Measurements from ENCODE around the gene LRRC53. TPM values are rescaled to one million over a fixed set of nuclear protein-coding genes. Genes with fewer than 3 reads are reported as not detected.

LRRC53 gene
- not detected in 2 replicates for total RNA-seq (2022)
- Bru-seq, nascent RNA = percentile 1 among the genes with signal in this experiment
- BruChase-seq, experiment 1, labeled RNA remaining after a 6-hour chase = percentile 5 among the genes with signal in this experiment
- not detected for BruChase-seq, experiment 2, labeled RNA remaining after a 2-hour chase
- long read RNA-seq = 0 reads

- TF ChIP-seq, protein P1, sequence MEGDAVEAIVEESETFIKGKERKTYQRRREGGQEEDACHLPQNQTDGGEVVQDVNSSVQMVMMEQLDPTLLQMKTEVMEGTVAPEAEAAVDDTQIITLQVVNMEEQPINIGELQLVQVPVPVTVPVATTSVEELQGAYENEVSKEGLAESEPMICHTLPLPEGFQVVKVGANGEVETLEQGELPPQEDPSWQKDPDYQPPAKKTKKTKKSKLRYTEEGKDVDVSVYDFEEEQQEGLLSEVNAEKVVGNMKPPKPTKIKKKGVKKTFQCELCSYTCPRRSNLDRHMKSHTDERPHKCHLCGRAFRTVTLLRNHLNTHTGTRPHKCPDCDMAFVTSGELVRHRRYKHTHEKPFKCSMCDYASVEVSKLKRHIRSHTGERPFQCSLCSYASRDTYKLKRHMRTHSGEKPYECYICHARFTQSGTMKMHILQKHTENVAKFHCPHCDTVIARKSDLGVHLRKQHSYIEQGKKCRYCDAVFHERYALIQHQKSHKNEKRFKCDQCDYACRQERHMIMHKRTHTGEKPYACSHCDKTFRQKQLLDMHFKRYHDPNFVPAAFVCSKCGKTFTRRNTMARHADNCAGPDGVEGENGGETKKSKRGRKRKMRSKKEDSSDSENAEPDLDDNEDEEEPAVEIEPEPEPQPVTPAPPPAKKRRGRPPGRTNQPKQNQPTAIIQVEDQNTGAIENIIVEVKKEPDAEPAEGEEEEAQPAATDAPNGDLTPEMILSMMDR (IDR thresholded peaks at IDR 0.05; ENCODE audit: unreplicated experiment) = no peak
- H3K9me3 Mint-ChIP-seq (ENCODE audit: low read depth, unreplicated experiment) = no peaks in the 10 kb centered on the region
- DNase-seq = no peak
- H3K4me1 Mint-ChIP-seq (ENCODE audit: low read depth, unreplicated experiment) = no peaks in the 10 kb centered on the region
- BruUV-seq (replicated peaks) = no TSS peak
- H3K36me3 Mint-ChIP-seq (ENCODE audit: insufficient read depth, unreplicated experiment) = no peaks in the 10 kb centered on the region
- H3K27ac Mint-ChIP-seq (ENCODE audit: unreplicated experiment) = no peak within 1 kb of the TSS
- CTCF ChIA-PET = no interaction called here
- H3K4me3 Mint-ChIP-seq (ENCODE audit: low read depth, unreplicated experiment) = no peak within 1 kb of the TSS
- intact Hi-C loops (cut with micrococcal nuclease; ENCODE audit: unreplicated experiment) = no loop called here
- no peaks in the 10 kb centered on the region for H3K27me3 Mint-ChIP-seq (ENCODE audit: unreplicated experiment)
Observed at GRCh38 chr1:74512170-74512915, at the start of gene LRRC53. Gene LRRC53, minus strand, starts transcription at chr1:74512611. Its CDS starts 29,262 bp downstream, at chr1:74483349.

DNA sequence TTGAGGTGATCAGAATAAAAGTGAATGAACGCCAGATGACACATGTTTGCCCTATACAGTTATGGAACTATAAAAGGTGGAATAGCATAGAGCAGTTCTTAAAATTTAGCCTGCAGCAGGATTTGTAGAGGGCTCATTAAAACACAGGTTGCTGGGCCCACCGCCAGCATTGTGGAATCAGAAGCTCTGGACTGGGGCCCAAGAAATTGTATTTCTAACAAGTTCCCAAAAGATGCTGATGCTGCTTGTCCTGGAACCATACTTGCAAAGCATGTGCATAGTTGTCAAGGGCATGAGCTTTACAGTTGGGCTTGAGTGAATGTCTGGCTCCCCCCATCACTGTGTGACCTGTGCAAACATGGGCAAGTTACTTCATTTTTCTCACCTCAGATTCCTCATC lies 37.5 kb upstream of the LRRC53 start:
- Mint-ChIP-seq H3K36me3 (ENCODE audit: insufficient read depth, unreplicated experiment) (no peaks in the 10 kb centered on the region), H3K4me3 (ENCODE audit: low read depth, unreplicated experiment) (no peak overlapping the region), H3K9me3 (ENCODE audit: low read depth, unreplicated experiment) (no peaks in the 10 kb centered on the region), H3K27me3 (ENCODE audit: unreplicated experiment) (peaks cover 39% of the 10 kb centered on the region), H3K4me1 (ENCODE audit: low read depth, unreplicated experiment) (no peaks in the 10 kb centered on the region), H3K27ac (ENCODE audit: unreplicated experiment) (no peak overlapping the region)
- CTCF ChIA-PET = no interaction called here
- intact Hi-C loops (cut with micrococcal nuclease; ENCODE audit: unreplicated experiment) = no loop called here
- BruUV-seq (replicated peaks) = no TSS peak
- no peak for DNase-seq
- TF ChIP-seq, protein P1 (IDR thresholded peaks at IDR 0.05; ENCODE audit: unreplicated experiment) = no peak

GRCh38 chr1:74548961-74549750 lies 36.7 kb upstream of the LRRC53 start:
- DNase-seq = no peak
- no peaks in the 10 kb centered on the region for H3K4me1 Mint-ChIP-seq (ENCODE audit: low read depth, unreplicated experiment)
- TF ChIP-seq, protein P1 (IDR thresholded peaks at IDR 0.05; ENCODE audit: unreplicated experiment) = no peak
- no peak overlapping the region for H3K27ac Mint-ChIP-seq (ENCODE audit: unreplicated experiment)
- no peaks in the 10 kb centered on the region for H3K36me3 Mint-ChIP-seq (ENCODE audit: insufficient read depth, unreplicated experiment)
- CTCF ChIA-PET = no interaction called here
- H3K9me3 Mint-ChIP-seq (ENCODE audit: low read depth, unreplicated experiment) = no peaks in the 10 kb centered on the region
- peaks cover 39% of the 10 kb centered on the region for H3K27me3 Mint-ChIP-seq (ENCODE audit: unreplicated experiment)
- no TSS peak for BruUV-seq (replicated peaks)
- intact Hi-C loops (cut with micrococcal nuclease; ENCODE audit: unreplicated experiment) = no loop called here
- H3K4me3 Mint-ChIP-seq (ENCODE audit: low read depth, unreplicated experiment) = no peak overlapping the region

DNA sequence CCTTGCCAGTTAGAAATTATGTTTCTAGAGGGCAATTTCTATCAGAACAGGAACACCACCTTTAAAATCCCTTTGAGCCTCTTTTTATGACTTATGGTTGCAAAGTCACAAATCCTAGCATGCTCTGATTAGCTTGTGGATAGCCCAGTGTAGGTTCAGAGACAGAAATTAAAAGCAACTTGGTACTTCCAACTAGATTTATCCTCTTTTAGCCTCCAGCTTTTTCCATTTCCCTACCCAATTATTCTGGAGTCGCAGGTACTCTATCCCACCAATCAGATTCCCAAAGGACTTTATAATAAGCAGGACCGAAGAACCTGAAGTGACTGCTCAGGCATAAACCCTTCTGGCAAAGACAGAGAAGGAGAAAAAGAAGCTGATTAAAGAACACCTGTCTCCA lies 33.4 kb upstream of the LRRC53 start:
- Mint-ChIP-seq H3K27me3 (ENCODE audit: unreplicated experiment) (peaks cover 26% of the 10 kb centered on the region), H3K9me3 (ENCODE audit: low read depth, unreplicated experiment) (no peaks in the 10 kb centered on the region), H3K27ac (ENCODE audit: unreplicated experiment) (no peak overlapping the region), H3K4me3 (ENCODE audit: low read depth, unreplicated experiment) (no peak overlapping the region), H3K4me1 (ENCODE audit: low read depth, unreplicated experiment) (no peaks in the 10 kb centered on the region), H3K36me3 (ENCODE audit: insufficient read depth, unreplicated experiment) (no peaks in the 10 kb centered on the region)
- intact Hi-C loops (cut with micrococcal nuclease; ENCODE audit: unreplicated experiment) = no loop called here
- no TSS peak for BruUV-seq (replicated peaks)
- CTCF ChIA-PET = no interaction called here
- TF ChIP-seq, protein P1 (IDR thresholded peaks at IDR 0.05; ENCODE audit: unreplicated experiment) = no peak
- DNase-seq = no peak

Measured in Calu3 (cell line).